HG03378 (cell line): Measurements from ENCODE around the gene TRH.
"Not testable (repeated sequence)": the region's sequence is repeated elsewhere in the genome, so short reads cannot be mapped to it uniquely, and the experiment has no call there.

Experiments
- ATAC-seq: cut with Tn5 transposase; IDR thresholded peaks from one replicate; pipeline ENCODE4 v1.9.1; 2021; ENCODE audit warnings: mild to moderate bottlenecking, moderate library complexity; ENCODE audit not compliant: unreplicated experiment

Gene TRH

DNA sequence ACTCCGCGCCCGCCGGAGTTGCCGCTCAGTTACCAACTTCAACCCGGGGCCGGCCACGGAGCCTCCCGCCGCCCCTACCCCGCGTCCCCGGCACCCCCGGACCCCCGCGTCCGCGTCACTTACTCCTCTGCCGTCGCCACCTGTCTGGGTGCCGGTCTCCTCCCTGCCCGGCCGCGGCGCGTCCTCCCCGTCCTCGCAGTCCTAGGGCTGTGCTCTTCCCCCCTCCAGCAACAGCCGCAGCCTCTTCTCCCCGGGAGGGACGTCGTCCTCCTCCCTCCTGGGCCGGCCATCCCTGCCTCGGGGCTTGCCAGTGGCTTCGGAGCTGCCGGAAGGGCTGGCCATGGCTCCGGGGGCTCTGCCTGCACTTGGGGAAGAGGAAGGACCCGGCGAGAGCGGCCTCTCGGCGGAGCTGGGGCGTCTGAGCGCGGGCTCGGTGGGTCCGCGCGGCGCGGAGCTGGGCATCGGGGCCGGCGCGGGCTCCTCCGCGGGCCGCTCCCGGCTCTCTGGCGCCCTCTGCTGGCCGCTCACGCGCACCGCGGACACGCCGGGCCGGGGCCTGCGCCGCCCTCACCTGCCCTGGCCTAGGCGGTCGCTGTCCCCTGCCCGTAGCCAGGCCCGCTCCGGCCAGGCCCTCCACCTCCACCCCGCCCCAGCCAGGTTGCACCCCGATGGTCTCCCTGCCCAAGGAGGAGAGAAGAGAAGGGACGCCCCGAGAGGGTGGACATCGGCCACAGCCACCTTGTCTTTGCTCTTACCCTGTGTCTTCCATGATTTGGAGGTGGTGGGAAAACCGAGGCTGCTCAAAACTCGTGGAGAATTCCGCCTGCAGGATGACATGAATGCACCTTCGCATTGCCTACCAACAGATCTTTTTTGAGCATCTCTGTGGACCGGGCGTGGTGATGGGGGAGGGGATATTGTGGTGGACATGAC lies 28.4 kb downstream of the TRH start:
- ATAC-seq: not testable (repeated sequence)

- no peak for ATAC-seq
Observed at GRCh38 chr3:130010556-130010955, 36.0 kb downstream of the TRH start.

GRCh38 chr3:130012108-130012507 lies 37.6 kb downstream of the TRH start:
- ATAC-seq: not testable (repeated sequence)

- ATAC-seq: not testable (repeated sequence)
Observed at GRCh38 chr3:130013246-130013645, 38.7 kb downstream of the TRH start.

GRCh38 chr3:130014526-130014925 lies 40.0 kb downstream of the TRH start:
- no peak for ATAC-seq

- ATAC-seq: not testable (repeated sequence)
Observed at GRCh38 chr3:130017661-130018060, 43.1 kb downstream of the TRH start.

GRCh38 chr3:130026146-130026829 lies 51.8 kb downstream of the TRH start:
- ATAC-seq: not testable (repeated sequence)

DNA sequence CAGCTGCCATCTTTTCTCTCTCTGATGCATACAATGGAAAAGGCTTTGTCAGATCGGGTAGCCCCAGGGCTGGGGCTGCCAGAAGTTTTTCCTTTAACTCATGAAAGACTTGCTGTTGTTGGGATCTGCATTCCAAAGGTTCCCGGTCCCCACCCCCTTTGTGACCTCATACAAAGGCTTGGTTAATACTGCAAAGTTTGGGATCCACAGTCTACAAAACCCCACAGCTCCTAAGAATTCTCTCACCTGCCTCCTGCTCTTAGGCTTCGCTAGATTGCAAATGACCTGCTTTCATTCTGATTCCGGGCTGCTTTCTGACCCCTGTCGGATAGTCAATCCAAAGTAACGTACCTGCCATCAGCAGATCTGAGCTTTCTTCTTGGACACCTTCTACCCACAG lies 52.9 kb downstream of the TRH start:
- not testable (repeated sequence) for ATAC-seq
